Cardiac muscle cell (in vitro differentiated cells and primary cell): Measurements from ENCODE around the gene POTEF. TPM values are rescaled to one million over a fixed set of nuclear protein-coding genes. Genes with fewer than 3 reads are reported as not detected.
"Not testable (repeated sequence)": the region's sequence is repeated elsewhere in the genome, so short reads cannot be mapped to it uniquely, and the experiment has no call there.

ENCODE experiments used
- DNase-seq, 2 donors: peaks; one replicate each; pipeline versions ENCODE4 v3.0.0 to v3.0.0-alpha.2; 2010 to 2017; ENCODE audit warnings: low read depth in 1 of 2, low spot score in 1 of 2
- H3K27ac ChIP-seq: fragments of 200-600 bp; sonication (generic); 2 replicates; pipeline ENCODE4 v1.5.1; 2016
- H3K27me3 ChIP-seq: fragments of 200-600 bp; sonication (generic); 2 replicates; pipeline ENCODE4 v1.6.0; 2016; ENCODE audit warnings: control low read depth
- H3K36me3 ChIP-seq: fragments of 200-600 bp; sonication (generic); 2 replicates; pipeline ENCODE4 v1.5.1; 2016; ENCODE audit warnings: control low read depth
- H3K4me1 ChIP-seq: fragments of 200-600 bp; sonication (generic); 2 replicates; pipeline ENCODE4 v1.8.1; 2017; ENCODE audit warnings: low read depth, mild to moderate bottlenecking, mixed run types
- H3K4me3 ChIP-seq: fragments of 200-600 bp; sonication (generic); 2 replicates; pipeline ENCODE4 v1.5.1; 2016; ENCODE audit warnings: mild to moderate bottlenecking
- H3K9me3 ChIP-seq: fragments of 200-600 bp; sonication (generic); 2 replicates; pipeline ENCODE4 v1.5.1; 2017; ENCODE audit warnings: low read depth, mild to moderate bottlenecking, control low read depth
- polyA plus RNA-seq: library from polyadenylated mRNA; unstranded; fragments of >200 nt; fragmentation: Nextera tagmentation; extraction: Ambion mirVana; gene quantifications from 2 replicates; pipeline ENCODE4 v1.2.1, GENCODE V29; 2016
- total RNA-seq: library from RNA; depleted of rRNA; stranded (reverse); fragments of >200 nt; gene quantifications from 2 replicates; pipeline ENCODE4 v1.2.3, GENCODE V29; 2016
- TF ChIP-seq, protein P1 (sequence below): IDR thresholded peaks from 2 replicates; pipeline ENCODE4 v1.5.1; 2012; ENCODE audit warnings: low read depth, mild to moderate bottlenecking, low read length

Gene POTEF
- total RNA-seq (11.0 and 39.9 TPM in 2 replicates), polyA plus RNA-seq (14.9 and 22.2 TPM in 2 replicates)

- DNase-seq = peak in 1 of 2 donors; percentile 71
- not testable (repeated sequence) for H3K27ac ChIP-seq, H3K27me3 ChIP-seq, H3K9me3 ChIP-seq, H3K4me1 ChIP-seq, H3K36me3 ChIP-seq
- H3K4me3 ChIP-seq = peak within 1 kb of the TSS; percentile 55
These were observed at the start of gene POTEF for GRCh38 chr2:130129120-130129829. Gene POTEF (minus strand): TSS chr2:130129222. CDS start chr2:130120515, 8,707 bp downstream.

GRCh38 chr2:130174866-130175265 is 45.8 kb upstream of the POTEF start:
- not testable (repeated sequence) for H3K36me3 ChIP-seq, H3K4me1 ChIP-seq, H3K27ac ChIP-seq, H3K4me3 ChIP-seq, DNase-seq, H3K27me3 ChIP-seq, H3K9me3 ChIP-seq

GRCh38 chr2:130169896-130170295 is 40.9 kb upstream of the POTEF start:
- DNase-seq = no peak
- no peaks in the 10 kb centered on the region for H3K9me3 ChIP-seq
- no peak overlapping the region for H3K27ac ChIP-seq
- no peaks in the 10 kb centered on the region for H3K4me1 ChIP-seq
- H3K4me3 ChIP-seq = no peak overlapping the region
- H3K36me3 ChIP-seq = peaks cover 3% of the 10 kb centered on the region
- TF ChIP-seq, protein P1, sequence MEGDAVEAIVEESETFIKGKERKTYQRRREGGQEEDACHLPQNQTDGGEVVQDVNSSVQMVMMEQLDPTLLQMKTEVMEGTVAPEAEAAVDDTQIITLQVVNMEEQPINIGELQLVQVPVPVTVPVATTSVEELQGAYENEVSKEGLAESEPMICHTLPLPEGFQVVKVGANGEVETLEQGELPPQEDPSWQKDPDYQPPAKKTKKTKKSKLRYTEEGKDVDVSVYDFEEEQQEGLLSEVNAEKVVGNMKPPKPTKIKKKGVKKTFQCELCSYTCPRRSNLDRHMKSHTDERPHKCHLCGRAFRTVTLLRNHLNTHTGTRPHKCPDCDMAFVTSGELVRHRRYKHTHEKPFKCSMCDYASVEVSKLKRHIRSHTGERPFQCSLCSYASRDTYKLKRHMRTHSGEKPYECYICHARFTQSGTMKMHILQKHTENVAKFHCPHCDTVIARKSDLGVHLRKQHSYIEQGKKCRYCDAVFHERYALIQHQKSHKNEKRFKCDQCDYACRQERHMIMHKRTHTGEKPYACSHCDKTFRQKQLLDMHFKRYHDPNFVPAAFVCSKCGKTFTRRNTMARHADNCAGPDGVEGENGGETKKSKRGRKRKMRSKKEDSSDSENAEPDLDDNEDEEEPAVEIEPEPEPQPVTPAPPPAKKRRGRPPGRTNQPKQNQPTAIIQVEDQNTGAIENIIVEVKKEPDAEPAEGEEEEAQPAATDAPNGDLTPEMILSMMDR = no peak
- no peaks in the 10 kb centered on the region for H3K27me3 ChIP-seq

DNA sequence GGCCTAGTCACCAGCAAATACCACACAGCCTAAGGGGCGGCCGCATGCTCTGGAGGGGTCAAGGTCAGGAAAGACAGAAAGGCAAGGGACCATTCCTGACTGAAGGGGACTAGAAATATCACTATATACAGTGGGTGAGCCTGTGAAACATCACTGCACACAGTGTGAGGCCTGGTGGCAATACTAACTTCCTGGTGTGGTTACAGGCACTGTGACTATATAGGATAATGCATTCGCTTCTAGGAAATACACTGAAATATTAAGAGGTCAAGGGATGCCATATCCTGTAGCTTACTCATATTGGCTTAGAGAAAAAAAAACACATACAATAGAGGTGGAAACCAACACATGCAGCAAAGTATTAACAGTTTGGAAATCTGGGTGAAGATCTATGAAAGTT is 40.1 kb upstream of the POTEF start:
- H3K4me3 ChIP-seq, H3K4me1 ChIP-seq, H3K36me3 ChIP-seq, H3K27me3 ChIP-seq, H3K27ac ChIP-seq, H3K9me3 ChIP-seq, DNase-seq: not testable (repeated sequence)

DNA sequence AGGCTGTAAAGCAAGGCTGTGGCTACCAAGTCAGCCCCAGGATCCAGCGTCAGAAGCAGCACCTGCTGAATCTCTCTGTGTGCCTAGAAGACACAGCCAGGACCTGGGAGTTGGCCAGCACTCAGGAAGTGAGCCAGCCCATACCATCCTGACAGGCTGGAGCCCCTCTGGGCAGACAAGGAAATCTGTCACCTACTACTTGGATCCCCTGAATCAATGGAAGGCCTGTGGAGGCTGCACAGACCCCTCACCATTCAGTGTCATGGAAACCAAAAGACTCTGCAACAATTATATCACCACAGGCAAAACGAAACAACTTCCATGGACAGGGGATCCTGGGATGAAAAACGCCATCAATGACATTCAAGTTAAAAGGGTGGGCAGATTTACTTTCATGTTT is 37.6 kb upstream of the POTEF start:
- not testable (repeated sequence) for H3K9me3 ChIP-seq, H3K4me1 ChIP-seq, H3K27me3 ChIP-seq, H3K4me3 ChIP-seq, H3K36me3 ChIP-seq, DNase-seq, H3K27ac ChIP-seq

- Histone ChIP-seq H3K4me3 (no peak overlapping the region), H3K4me1 (no peaks in the 10 kb centered on the region), H3K36me3 (no peaks in the 10 kb centered on the region), H3K27me3 (no peaks in the 10 kb centered on the region), H3K27ac (no peak overlapping the region), H3K9me3 (no peaks in the 10 kb centered on the region)
- TF ChIP-seq, protein P1 = no peak
- DNase-seq = no peak
These were observed 36.4 kb upstream of the POTEF start for GRCh38 chr2:130165293-130166016.

DNA sequence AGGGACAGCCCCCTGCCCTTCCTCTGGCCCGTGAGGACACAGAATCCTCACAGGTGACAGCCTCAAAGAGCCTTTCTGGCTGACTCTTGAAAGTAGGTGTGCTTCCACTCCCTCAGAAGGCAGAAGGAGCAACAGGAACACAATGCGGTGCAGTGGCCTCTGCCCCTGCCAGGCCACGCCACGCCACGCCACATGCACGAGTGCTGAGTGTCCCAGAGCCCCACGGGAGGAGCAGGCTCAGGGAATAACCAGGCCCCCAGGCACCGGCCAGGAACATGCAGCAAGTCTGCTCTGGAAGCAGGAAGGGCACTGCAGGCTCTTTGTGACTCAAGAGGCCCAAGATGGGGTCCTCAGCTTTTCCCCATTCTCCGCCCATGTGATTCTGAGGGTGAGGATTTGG is 33.9 kb upstream of the POTEF start:
- TF ChIP-seq, protein P1 = no peak
- no peaks in the 10 kb centered on the region for H3K9me3 ChIP-seq
- no peaks in the 10 kb centered on the region for H3K36me3 ChIP-seq
- no peaks in the 10 kb centered on the region for H3K4me1 ChIP-seq
- H3K27ac ChIP-seq = no peak overlapping the region
- DNase-seq = no peak
- no peaks in the 10 kb centered on the region for H3K27me3 ChIP-seq
- no peak overlapping the region for H3K4me3 ChIP-seq

- not testable (repeated sequence) for DNase-seq
These were observed 33.5 kb upstream of the POTEF start for GRCh38 chr2:130162486-130162885.

More at GRCh38 chr2:130162486-130162885, 33.5 kb upstream of the POTEF start:
- H3K9me3 ChIP-seq, H3K36me3 ChIP-seq, H3K27ac ChIP-seq, H3K4me1 ChIP-seq, H3K4me3 ChIP-seq, H3K27me3 ChIP-seq: not testable (repeated sequence)
